Measurements from ENCODE around the gene SECTM1. TPM values are rescaled to one million over a fixed set of nuclear protein-coding genes. Genes with fewer than 3 reads are reported as not detected.

The SECTM1 gene
- total and polyA plus RNA-seq, 9 of the 15 experiments (the other 6 are each of a cell fraction or from before 2014, with no cell fraction given) = 0.11 to 0.46 (median 0.18) TPM; not detected in 6

DNA sequence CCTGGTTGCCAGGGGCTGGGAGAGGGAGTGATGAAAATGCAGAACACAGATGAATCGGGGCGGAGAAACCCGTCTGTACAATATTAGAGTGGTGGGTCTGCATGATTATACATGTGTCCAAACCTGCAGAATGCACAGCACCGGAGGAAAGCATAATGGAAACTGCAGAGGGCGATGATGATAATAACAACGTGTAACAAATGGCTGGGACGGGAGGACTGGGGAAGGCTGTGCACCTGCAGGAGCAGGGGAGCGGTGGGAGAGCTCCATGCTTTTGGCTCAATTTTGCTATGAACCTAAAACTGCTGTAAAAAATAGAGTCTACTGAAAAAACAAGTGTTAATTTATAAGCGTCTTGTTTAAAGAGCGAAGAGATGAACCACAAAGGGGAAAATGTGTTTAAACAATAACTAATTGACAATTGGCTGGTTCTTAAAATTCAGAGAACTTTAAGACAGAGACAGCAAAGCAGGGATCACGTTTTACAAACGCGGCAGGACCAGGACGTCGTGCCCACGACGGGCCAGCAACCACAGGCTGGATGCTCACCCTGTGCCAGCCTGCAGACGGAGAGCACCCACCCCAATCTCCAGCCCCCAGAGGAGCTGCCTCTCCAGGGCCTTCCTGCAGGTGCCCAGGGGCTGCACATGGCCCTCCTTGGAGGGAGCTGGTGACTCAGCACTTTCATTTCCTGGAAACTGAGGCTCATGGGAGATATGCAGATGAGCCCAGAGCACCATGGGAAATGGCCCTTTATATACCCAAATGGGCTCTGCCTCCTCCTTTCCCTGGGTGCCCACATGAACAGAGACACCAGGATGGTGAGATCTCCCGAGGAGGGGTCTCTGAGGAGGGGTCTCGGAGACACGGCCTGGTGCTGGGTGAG lies 25.1 kb upstream of the SECTM1 start, which contains the start of gene TEX19 (continued):
- TF ChIP-seq AFF4 (CRISPR knock-in tag; IDR thresholded peaks at IDR 0.05) = no peak
- TF ChIP-seq, protein P1, sequence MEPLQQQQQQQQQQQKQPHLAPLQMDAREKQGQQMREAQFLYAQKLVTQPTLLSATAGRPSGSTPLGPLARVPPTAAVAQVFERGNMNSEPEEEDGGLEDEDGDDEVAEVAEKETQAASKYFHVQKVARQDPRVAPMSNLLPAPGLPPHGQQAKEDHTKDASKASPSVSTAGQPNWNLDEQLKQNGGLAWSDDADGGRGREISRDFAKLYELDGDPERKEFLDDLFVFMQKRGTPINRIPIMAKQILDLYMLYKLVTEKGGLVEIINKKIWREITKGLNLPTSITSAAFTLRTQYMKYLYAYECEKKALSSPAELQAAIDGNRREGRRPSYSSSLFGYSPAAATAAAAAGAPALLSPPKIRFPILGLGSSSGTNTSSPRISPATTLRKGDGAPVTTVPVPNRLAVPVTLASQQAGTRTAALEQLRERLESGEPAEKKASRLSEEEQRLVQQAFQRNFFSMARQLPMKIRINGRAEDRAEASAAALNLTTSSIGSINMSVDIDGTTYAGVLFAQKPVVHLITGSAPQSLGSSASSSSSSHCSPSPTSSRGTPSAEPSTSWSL (CRISPR knock-in tag; IDR thresholded peaks at IDR 0.05; ENCODE audit: borderline replicate concordance) = no peak
- no peak for TF ChIP-seq KLF1 (tag; IDR thresholded peaks at IDR 0.05)
- no peak for TF ChIP-seq SMARCB1 (IDR thresholded peaks at IDR 0.05; ENCODE audit: insufficient read length, low read depth)
- no peak for TF ChIP-seq LARP7 (IDR thresholded peaks at IDR 0.05)
- no peak for TF ChIP-seq KLF16 (IDR thresholded peaks at IDR 0.05)
